ENCODE measurements around the gene RIMKLB. TPM values are rescaled to one million over a fixed set of nuclear protein-coding genes. Genes with fewer than 3 reads are reported as not detected.

The RIMKLB gene
- total RNA-seq, 1 experiment from 2014 or later: 87.7 TPM

DNA sequence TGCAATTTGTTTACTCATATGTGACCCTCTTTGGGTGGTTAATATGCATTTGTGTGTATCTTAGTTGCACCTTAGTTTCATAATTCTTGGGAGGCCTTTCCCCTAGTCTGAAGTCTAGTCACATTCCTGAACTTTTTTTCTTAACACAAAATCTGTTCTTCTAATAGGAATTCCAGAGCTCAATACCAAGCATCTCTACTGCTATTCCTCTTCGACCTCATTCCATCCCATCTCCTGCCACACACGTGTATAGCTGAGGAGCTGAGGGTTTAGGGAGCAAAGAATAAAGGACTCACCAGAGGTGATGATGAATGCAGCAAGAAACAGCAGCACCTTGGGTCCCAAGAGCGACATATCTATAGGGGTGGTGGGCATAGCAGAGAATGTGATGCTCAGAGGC, 36.0 kb upstream of the RIMKLB start:
- DNase-seq: no peak
- H3K4me1 ChIP-seq (ENCODE audit: insufficient read depth, low read length): no peaks in the 10 kb centered on the region; the same call in 1 of the 2 replicates
- H3K79me2 ChIP-seq (ENCODE audit: insufficient read depth, low read length): no peaks in the 10 kb centered on the region
- H3K9ac ChIP-seq (ENCODE audit: extremely low read depth, insufficient read length, low read length): no peak overlapping the region
- no peak overlapping the region for H3K4me2 ChIP-seq (ENCODE audit: insufficient read depth, insufficient read length, low read length)
- no peak overlapping the region for H2BK12ac ChIP-seq (ENCODE audit: insufficient read length, low read depth, low read length)
- no peak overlapping the region for H2BK120ac ChIP-seq (ENCODE audit: low read depth, low read length, poor library complexity, severe bottlenecking)
- no peak overlapping the region for H4K5ac ChIP-seq (ENCODE audit: insufficient read length, low read depth, low read length)
- H3K9me3 ChIP-seq (ENCODE audit: control insufficient read depth, low read depth, low read length): no peaks in the 10 kb centered on the region
- H3K23ac ChIP-seq (ENCODE audit: insufficient read length, low read depth, low read length): no peak overlapping the region
- no peak overlapping the region for H3K56ac ChIP-seq (ENCODE audit: insufficient read length, low read depth, low read length)
- H2BK20ac ChIP-seq (ENCODE audit: low read depth, low read length, poor library complexity, severe bottlenecking): no peak overlapping the region
- no peak overlapping the region for H3K4ac ChIP-seq (ENCODE audit: low read depth, low read length)
- H3K9me3 Mint-ChIP-seq: no peaks in the 10 kb centered on the region
- no peaks in the 10 kb centered on the region; a peak in 1 of 7 replicates for H3K36me3 Mint-ChIP-seq (ENCODE audit: insufficient read depth in 1 of 3, low read depth in 3 of 3)
- H4K91ac ChIP-seq (ENCODE audit: insufficient read length, low read depth, low read length): no peak overlapping the region
- no peaks in the 10 kb centered on the region for H4K20me1 ChIP-seq (ENCODE audit: control insufficient read depth, insufficient read depth, insufficient read length)
- H3K4me3 Mint-ChIP-seq: no peak overlapping the region
- H3K4me1 Mint-ChIP-seq: peaks cover 3 to 4% of the 10 kb centered on the region in 2 experiments
- H3K27me3 ChIP-seq (ENCODE audit: insufficient read depth, low read length): no peaks in the 10 kb centered on the region
- H3K27me3 Mint-ChIP-seq (ENCODE audit: low read depth): no peaks in the 10 kb centered on the region; the same call in 1 of the 2 replicates
- no peak overlapping the region for H2BK5ac ChIP-seq (ENCODE audit: insufficient read length, low read length)
- no peak overlapping the region for H3K14ac ChIP-seq (ENCODE audit: insufficient read depth, low read length)
- WGBS (ENCODE audit: extremely low coverage, insufficient read length, low lambda C conversion rate): no CpG with 5 or more reads among the region's 3 CpGs
- no peak overlapping the region for H2BK15ac ChIP-seq (ENCODE audit: low read depth, low read length)
- H4K8ac ChIP-seq (replicated peaks; ENCODE audit: insufficient read length, low read depth, low read length): no peak overlapping the region
- H3T11ph ChIP-seq (ENCODE audit: low read length): no peak overlapping the region
- TF ChIP-seq, protein P1, sequence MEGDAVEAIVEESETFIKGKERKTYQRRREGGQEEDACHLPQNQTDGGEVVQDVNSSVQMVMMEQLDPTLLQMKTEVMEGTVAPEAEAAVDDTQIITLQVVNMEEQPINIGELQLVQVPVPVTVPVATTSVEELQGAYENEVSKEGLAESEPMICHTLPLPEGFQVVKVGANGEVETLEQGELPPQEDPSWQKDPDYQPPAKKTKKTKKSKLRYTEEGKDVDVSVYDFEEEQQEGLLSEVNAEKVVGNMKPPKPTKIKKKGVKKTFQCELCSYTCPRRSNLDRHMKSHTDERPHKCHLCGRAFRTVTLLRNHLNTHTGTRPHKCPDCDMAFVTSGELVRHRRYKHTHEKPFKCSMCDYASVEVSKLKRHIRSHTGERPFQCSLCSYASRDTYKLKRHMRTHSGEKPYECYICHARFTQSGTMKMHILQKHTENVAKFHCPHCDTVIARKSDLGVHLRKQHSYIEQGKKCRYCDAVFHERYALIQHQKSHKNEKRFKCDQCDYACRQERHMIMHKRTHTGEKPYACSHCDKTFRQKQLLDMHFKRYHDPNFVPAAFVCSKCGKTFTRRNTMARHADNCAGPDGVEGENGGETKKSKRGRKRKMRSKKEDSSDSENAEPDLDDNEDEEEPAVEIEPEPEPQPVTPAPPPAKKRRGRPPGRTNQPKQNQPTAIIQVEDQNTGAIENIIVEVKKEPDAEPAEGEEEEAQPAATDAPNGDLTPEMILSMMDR (conservative IDR thresholded peaks at IDR 0.05): no peak
- no peak overlapping the region for H3K27ac ChIP-seq (ENCODE audit: insufficient read length, low read depth, low read length)
- no peaks in the 10 kb centered on the region for H3K23me2 ChIP-seq (ENCODE audit: insufficient read length, low read depth, low read length, poor library complexity, severe bottlenecking)
- H2AFZ ChIP-seq (ENCODE audit: low read length): no peak overlapping the region
- no peaks in the 10 kb centered on the region for H3K79me1 ChIP-seq (ENCODE audit: insufficient read depth, low read depth, low read length, poor library complexity, severe bottlenecking)
- H3K27ac Mint-ChIP-seq: no peak overlapping the region
- no peak overlapping the region for H3K18ac ChIP-seq (ENCODE audit: insufficient read length, low read depth, low read length)
- no peak overlapping the region for H2AK5ac ChIP-seq (ENCODE audit: insufficient read length, low read length)

Data from H9 (cell line).